ENCODE data around the gene OGFOD1. TPM values are rescaled to one million over a fixed set of nuclear protein-coding genes. Genes with fewer than 3 reads are reported as not detected.
"Not testable (repeated sequence)": the region's sequence is repeated elsewhere in the genome, so short reads cannot be mapped to it uniquely, and the experiment has no call there.

Gene OGFOD1
- total RNA-seq, 1 donor from 2014 or later = 71.6 TPM

- DNase-seq = no peak
Observed at GRCh38 chr16:56480776-56481467, 29.6 kb downstream of the OGFOD1 start.

GRCh38 chr16:56481468-56482122, 30.2 kb downstream of the OGFOD1 start:
- DNase-seq = no peak

- DNase-seq = no peak
Observed at GRCh38 chr16:56482683-56483236, 31.4 kb downstream of the OGFOD1 start.

GRCh38 chr16:56483394-56483793, 32.0 kb downstream of the OGFOD1 start:
- DNase-seq = no peak

GRCh38 chr16:56488035-56488434, 36.7 kb downstream of the OGFOD1 start:
- no peak for DNase-seq

GRCh38 chr16:56488868-56489267, 37.5 kb downstream of the OGFOD1 start:
- not testable (repeated sequence) for DNase-seq

- DNase-seq = no peak
Observed at GRCh38 chr16:56491657-56492261, 40.4 kb downstream of the OGFOD1 start.

- DNase-seq = no peak
Observed at GRCh38 chr16:56493126-56493525, 41.8 kb downstream of the OGFOD1 start.

DNA sequence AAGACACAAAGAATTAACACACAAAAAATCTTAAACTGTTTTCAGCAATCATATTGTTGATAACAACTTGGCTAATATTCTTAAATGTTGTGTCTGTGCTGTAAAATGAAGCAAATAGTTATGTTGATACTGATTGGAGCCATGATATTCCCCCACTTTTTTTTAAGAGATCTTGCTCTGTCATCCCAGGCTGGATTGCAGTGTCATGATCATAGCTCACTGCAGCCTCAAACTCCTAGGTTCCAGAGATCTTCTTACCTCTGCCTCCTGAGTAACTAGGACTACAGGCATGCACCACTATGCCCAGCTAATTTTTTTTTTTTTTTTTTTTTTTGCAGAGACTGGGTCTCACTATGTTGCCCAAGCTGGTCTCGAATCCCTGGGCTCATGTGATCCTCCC, 42.5 kb downstream of the OGFOD1 start:
- no peak for DNase-seq

- DNase-seq = no peak
Observed at GRCh38 chr16:56505181-56505580, 53.8 kb downstream of the OGFOD1 start.

DNA sequence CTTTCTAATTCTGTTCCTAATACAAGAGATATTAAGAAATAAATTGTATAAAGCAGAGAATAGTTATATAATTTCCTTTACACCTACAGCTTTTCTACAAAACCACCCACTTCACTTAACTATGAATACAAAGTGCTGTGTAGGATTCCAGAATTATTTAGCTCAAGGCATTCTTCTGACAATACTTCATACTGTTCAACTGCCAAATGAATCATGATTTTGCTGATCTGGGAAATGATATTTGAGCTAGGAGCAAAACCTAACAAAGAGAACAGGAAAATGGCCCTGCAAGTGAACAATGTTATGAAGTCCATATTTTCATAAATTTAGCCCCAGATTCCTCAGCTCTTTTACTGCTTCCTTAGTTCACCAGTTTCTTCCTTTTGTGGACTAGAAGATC, 55.6 kb downstream of the OGFOD1 start:
- DNase-seq = peak; percentile 87

DNA sequence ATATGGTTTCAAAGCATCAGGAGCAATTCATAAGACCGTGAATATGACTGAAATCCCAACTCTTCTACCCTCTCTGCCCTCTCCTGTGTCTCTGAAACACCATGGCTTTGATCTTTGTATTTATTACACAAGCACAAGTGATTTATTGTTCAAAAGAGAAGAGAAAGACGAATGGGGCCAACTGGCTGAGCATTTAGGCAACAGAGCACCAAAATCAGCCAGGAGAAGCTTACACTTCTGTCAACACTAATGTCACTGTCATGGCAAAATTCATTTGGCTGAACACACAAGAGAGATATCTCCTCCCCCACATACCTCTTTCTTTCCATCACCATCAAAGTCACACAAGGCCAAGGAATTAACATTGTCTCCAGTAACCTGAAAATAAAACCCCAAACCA, 59.2 kb downstream of the OGFOD1 start:
- no peak for DNase-seq

- DNase-seq = no peak
Observed at GRCh38 chr16:56512025-56512424, 60.7 kb downstream of the OGFOD1 start.

GRCh38 chr16:56513091-56513490, 61.7 kb downstream of the OGFOD1 start:
- DNase-seq = no peak

DNA sequence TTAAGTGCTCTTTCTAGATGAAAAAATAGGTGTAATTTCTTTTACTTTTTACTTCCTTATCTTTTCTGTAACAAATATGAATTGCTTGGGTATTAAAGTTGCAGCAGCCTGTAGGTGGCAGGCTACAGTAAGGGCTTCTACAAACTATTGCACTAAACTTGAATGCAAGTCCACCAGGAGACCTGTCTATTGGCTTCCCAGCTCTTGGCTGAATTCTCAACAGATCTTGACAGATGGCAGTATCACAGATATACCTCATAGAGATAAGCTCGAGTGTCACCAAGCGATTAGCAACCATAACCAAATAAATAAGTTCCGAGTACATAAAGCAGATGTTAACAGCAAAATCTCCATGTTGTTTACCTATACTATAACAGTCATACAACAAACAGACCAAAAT, 62.6 kb downstream of the OGFOD1 start:
- peak; percentile 85 for DNase-seq

DNA sequence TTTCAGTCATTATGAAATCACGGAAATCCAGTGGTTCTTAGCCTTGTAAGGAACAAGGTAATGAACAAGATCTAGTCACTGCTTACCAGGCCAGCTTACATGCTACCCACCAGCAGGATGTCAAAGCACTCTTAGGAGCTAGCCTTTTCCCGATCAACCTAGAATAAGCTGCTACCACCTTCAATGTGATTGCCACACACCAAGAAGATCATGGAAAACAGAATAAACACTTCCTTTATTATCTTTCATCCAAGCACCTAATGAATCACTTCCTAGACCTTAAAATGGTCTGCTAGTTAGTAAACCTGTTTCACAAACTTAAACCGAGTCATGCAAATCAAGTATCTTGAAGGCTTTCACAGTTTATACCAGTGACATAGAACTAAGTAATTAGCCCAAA, 63.5 kb downstream of the OGFOD1 start:
- no peak for DNase-seq

DNA sequence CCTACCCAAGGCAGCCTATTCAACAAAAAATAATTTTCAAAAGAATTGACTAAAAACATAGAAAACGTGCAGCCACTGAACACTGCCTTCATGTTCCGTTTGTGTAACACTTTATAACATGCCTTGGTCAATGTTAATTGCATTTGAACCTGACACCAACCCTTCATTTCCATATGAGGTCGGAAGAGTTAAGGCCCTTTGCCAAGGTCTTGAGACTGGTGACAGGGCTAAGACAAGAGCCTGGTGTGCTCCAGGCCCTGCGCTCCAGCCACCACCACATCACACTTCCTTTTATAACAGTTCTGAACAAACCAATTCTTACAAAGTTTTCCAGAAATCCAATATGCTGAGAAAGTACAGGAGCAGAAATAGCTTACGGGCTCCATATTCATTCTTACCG, 64.3 kb downstream of the OGFOD1 start:
- DNase-seq = no peak

DNA sequence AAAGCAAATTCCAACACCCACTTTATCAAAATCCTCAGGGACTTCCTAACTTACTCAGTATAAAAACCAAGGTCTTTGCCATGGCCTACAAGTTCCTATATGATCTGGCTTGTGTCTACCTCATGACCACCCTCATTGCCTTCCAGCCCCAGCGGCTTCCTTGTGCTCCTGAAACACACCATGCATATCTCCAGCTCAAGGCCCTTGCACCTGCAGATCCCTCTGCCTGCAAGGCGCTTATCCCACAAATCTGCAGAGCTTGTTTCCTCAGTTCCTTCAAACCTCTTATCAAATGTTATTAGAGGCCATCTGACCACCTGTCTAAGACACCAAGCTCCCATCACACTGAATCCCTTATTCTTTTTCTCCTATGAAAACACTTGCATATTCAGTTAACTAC, 65.9 kb downstream of the OGFOD1 start:
- no peak for DNase-seq

DNA sequence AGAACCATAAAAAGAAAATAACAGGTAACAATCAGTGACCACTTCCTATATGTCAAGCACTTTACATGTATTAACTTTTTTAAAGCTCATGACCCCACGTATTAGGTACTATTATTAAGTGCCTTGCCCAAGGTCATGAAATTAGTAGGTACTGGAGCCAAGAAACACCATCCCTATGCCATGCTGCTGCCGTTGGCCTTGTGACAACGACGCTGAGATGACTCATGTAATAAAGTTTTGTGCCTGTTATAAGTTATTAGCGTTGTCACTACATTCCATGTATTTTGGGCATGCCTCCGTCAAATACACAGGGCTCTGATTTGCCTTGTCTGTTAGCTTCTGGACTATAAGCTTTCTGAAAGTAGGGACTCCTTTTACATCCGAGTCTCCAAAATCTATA, 67.1 kb downstream of the OGFOD1 start:
- peak; percentile 38 for DNase-seq

DNA sequence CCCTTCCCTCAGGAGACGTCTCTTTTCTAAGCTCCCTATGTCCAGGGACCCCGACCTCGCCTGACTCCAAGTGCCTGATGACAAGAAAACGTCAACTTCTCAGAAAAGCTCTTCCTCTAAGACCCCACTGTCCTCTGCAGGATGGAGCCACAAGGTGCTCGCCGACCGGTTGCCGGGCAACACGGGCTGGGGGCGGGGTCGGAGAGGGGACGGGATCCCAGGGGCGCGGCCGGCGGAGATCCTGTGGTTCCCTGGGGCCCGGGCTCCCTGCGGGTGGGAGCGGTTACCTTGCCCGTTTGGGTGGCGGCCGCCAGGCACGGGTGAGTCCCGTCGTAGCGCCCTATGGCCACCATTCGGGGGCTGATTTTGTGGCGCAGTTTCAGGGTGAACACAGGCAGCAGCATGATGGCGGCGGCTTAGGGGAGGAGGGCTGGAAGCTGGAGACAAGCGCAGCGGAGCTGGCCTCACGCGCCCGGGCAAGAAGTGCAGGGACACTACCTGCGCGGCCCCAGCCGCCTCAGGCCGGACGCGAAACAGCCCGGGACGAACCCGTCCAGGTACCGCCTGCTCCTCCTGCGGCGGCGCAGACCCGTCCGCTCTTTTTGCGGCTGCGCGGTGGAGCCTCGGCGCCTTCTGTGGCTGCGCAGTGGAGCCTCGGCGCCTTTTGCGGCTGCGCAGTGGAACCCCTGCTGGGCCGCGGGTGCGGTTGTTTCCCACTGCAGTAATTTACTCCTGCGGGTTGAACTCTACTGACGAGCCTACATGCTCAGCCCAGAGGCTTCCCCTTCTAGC, 68.3 kb downstream of the OGFOD1 start, which contains the start of gene BBS2:
Gene BBS2, minus strand, starts transcription at position 566 of the 792 bp plus-strand sequence. Its CDS starts 162 bp downstream, at position 404.
- DNase-seq = peak; percentile 90

- no peak for DNase-seq
Observed at GRCh38 chr16:56520251-56520577, 68.9 kb downstream of the OGFOD1 start.

GRCh38 chr16:56525236-56525635, 73.9 kb downstream of the OGFOD1 start:
- peak; percentile 67 for DNase-seq
